ENCODE data around the gene EYA4. TPM values are rescaled to one million over a fixed set of nuclear protein-coding genes. Genes with fewer than 3 reads are reported as not detected.

Gene EYA4
- total and polyA plus RNA-seq, 2 of the 4 experiments (the other 2 are of a cell fraction), result 5.7 to 11.1 TPM

GRCh38 chr6:133202610-133203343 lies 38.4 kb upstream of the EYA4 start:
- Histone ChIP-seq H2AK5ac (ENCODE audit: low read depth, low read length) (0 out of 2 replicates have a peak overlapping the region, but pooled peaks have one; percentile 8), H3K9ac (ENCODE audit: low read depth, low read length) (no peak overlapping the region), H3K4me3 (ENCODE audit: insufficient read depth, low read depth, low read length) (no peak overlapping the region), H3K27me3 (ENCODE audit: control insufficient read depth, insufficient read depth, low read length) (no peaks in the 10 kb centered on the region), H3K4me1 (ENCODE audit: control insufficient read depth, insufficient read depth, low read length) (peaks cover 7% of the 10 kb centered on the region), H3K27ac (ENCODE audit: insufficient read depth, low read length) (no peak overlapping the region), H2BK20ac (ENCODE audit: low read depth, low read length) (no peak overlapping the region), H3K56ac (ENCODE audit: extremely low read depth, insufficient read depth, low read length) (no peak overlapping the region), H2BK5ac (ENCODE audit: low read depth, low read length, poor library complexity, severe bottlenecking) (no peak overlapping the region), H3K4me2 (ENCODE audit: low read depth, low read length) (peak overlapping the region; percentile 20; the same call in 1 of the 2 replicates), H3K18ac (ENCODE audit: low read depth, low read length) (no peak overlapping the region), H3K36me3 (ENCODE audit: control insufficient read depth, insufficient read depth, low read length) (no peaks in the 10 kb centered on the region), H4K8ac (ENCODE audit: low read depth in 2 of 2, low read length in 2 of 2) (no peak overlapping the region), H4K5ac (ENCODE audit: low read depth, low read length) (no peak overlapping the region), H4K20me1 (ENCODE audit: insufficient read depth, low read length) (no peaks in the 10 kb centered on the region), H3K9me3 (ENCODE audit: control insufficient read depth, insufficient read depth, low read length) (no peaks in the 10 kb centered on the region), H3K9me1 (ENCODE audit: insufficient read depth, low read length) (no peaks in the 10 kb centered on the region), H2BK15ac (ENCODE audit: low read depth, low read length) (no peak overlapping the region), H4K91ac (ENCODE audit: insufficient read depth, low read depth, low read length) (no peak overlapping the region), H3K4ac (ENCODE audit: low read depth, low read length) (no peak overlapping the region), H2AFZ (replicated peaks; ENCODE audit: low read length, poor library complexity) (no peak overlapping the region), H3K14ac (replicated peaks; ENCODE audit: low read depth, low read length) (no peak overlapping the region), H3K79me1 (ENCODE audit: low read depth in 1 of 2, low read length in 2 of 2) (no peaks in the 10 kb centered on the region), H3K23ac (ENCODE audit: low read depth, low read length) (no peak overlapping the region), H2AK9ac (replicated peaks; ENCODE audit: low read depth, low read length, poor library complexity) (no peak overlapping the region), H2BK120ac (ENCODE audit: low read depth, low read length) (no peak overlapping the region)
- in situ Hi-C loops (cut with MboI; ENCODE audit: low sequenced_read_pairs), result no loop called here
- ChIA-PET CTCF (no interaction called here), POLR2A (ENCODE audit: unreplicated experiment) (no interaction called here)
- no CpG with 5 or more reads among the region's 4 CpGs for WGBS, 2 experiments (ENCODE audit: extremely low coverage in 2 of 2, insufficient read length in 1 of 2)
- ATAC-seq (ENCODE audit: low read depth) (peak; percentile 49), DNase-seq (peak; percentile 87)
- dilution Hi-C loops (cut with HindIII; ENCODE audit: low sequenced_read_pairs, unreplicated experiment), result no loop called here
- no TSS peak for BruUV-seq (replicated peaks)
- TF ChIP-seq CEBPB (IDR thresholded peaks at IDR 0.05; ENCODE audit: low read depth, low read length), result peak; percentile 67; the same call in 1 of the 2 replicates
- no peak for TF ChIP-seq MXI1 (IDR thresholded peaks at IDR 0.05; ENCODE audit: borderline replicate concordance, low read depth, low read length)
- intact Hi-C loops (cut with micrococcal nuclease), result no loop called here

Data from IMR-90 (cell line).